ENCODE results near the gene RHBDF2. TPM values are rescaled to one million over a fixed set of nuclear protein-coding genes. Genes with fewer than 3 reads are reported as not detected.
A peak's percentile ranks its signal among the peaks of the same experiment; 100 is the strongest.

The RHBDF2 gene
- total RNA-seq, 2 experiments from 2014 or later, result 51.4 to 52.1 TPM

DNA sequence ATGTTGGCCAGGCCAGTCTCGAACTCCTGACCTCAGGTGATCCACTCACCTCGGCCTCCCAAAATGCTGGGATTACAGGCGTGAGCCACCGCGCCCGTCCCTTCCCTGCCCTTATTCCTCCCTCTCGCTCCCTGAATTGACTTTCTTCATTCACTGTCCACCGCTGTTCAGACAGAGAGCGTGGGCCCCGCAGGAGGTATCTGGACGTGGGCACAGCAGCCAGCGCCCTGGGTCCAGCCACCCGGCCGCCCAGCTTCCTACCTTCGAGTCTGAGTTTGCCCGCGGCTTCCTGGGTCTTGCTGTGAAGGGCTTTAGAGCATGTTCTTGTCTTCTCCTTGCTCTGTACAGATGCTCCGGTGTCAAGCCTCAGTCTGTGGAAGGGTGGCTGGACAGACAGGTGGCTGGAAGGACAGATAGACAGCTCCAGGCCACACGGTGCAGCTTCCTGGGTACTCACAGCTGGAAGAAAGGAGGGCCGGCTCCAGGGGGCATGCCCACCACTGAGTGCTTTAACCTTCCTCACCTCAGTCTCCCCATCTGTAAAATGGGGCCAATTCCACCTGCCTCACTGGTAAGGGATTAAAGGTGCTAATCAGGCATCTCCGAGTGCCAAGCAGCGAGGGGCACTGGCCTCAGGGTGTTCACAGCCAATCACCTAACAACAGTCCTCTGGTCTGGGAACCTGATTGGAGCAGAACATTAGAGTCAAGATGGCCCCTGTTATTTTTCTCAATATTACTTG lies 13.6 kb downstream of the RHBDF2 start:
- CTCF ChIA-PET, result interaction anchor here (1.2 kb wide), 1 partner anchor 21 kb away, joined by 5 read pairs; the partner anchor contains the start of gene AANAT
- no peak for DNase-seq

DNA sequence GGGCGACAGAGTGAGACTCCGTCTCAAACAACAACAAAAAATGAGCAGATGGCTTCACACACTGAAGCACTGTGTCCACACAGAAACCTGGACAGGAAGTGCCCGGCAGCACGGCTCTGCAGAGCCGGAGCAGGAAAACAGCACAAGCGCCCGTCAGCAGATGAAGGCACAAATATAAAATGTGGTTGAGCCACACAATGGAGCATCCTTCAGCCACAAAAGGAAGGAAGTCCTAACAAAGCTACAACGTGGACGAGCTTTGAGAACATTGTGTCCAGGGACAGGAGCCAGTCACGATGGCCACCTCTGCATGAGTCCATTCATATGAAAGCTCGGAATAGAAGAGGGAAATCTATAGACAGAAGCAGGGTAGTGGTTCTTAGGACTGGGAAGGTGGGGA lies 15.7 kb downstream of the RHBDF2 start:
- ATAC-seq (no peak), DNase-seq (no peak)
- CTCF ChIA-PET, result interaction anchor here (0.8 kb wide), 1 partner anchor 31 kb away, joined by 4 read pairs; no protein-coding TSS in a partner anchor
- POLR2A ChIA-PET, result no interaction called here
- Mint-ChIP-seq H3K27ac (peak overlapping the region; percentile 25), H3K4me1 (ENCODE audit: low read depth) (peaks cover 40% of the 10 kb centered on the region), H3K27me3 (ENCODE audit: low read depth) (no peaks in the 10 kb centered on the region), H3K4me3 (no peak overlapping the region), H3K9me3 (ENCODE audit: insufficient read depth) (no peaks in the 10 kb centered on the region), H3K36me3 (ENCODE audit: low read depth) (peaks cover 37% of the 10 kb centered on the region)

More for the DNA sequence above, 13.6 kb downstream of the RHBDF2 start:
- H3K4me1 Mint-ChIP-seq (ENCODE audit: low read depth), result peaks cover 45% of the 10 kb centered on the region
- peaks cover 24% of the 10 kb centered on the region for H3K36me3 Mint-ChIP-seq (ENCODE audit: low read depth)
- no peaks in the 10 kb centered on the region for H3K9me3 Mint-ChIP-seq (ENCODE audit: insufficient read depth)
- no peak overlapping the region for H3K4me3 Mint-ChIP-seq
- no peak for ATAC-seq
- POLR2A ChIA-PET, result interaction anchor here (0.7 kb wide), 1 partner anchor 12 kb away, joined by 3 read pairs; no protein-coding TSS in a partner anchor
- H3K27me3 Mint-ChIP-seq (ENCODE audit: low read depth), result no peaks in the 10 kb centered on the region
- H3K27ac Mint-ChIP-seq, result no peak overlapping the region

DNA sequence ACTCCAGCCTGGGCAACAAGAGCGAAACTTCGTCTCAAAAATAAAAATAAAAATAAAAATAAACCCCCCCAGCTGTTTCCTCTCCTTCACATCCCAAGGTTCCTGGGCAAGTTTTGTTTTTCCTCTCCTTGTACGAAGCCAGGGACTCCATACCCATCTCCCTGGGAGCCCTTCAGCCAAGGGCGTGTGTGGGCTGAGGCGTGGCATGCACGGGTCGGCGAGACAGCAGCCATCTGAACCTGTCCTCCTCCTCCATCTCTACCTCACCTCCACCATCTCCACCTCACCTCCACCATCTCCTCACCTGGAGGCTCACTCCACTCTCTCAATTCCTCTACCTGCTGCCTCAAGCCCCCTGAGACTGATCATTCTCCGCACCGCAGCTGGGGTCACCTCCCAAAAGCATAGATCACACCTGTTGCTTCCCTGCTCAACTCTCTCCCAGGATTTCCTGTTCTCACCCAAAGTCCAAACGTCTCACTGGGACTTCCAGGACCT lies 16.9 kb downstream of the RHBDF2 start:
- Mint-ChIP-seq H3K4me1 (ENCODE audit: low read depth) (peaks cover 35% of the 10 kb centered on the region), H3K36me3 (ENCODE audit: low read depth) (peaks cover 38% of the 10 kb centered on the region), H3K27ac (no peak overlapping the region), H3K27me3 (ENCODE audit: low read depth) (no peaks in the 10 kb centered on the region), H3K4me3 (no peak overlapping the region), H3K9me3 (ENCODE audit: insufficient read depth) (no peaks in the 10 kb centered on the region)
- DNase-seq, result no peak
- ChIA-PET CTCF (no interaction called here), POLR2A (no interaction called here)
- ATAC-seq, result no peak

DNA sequence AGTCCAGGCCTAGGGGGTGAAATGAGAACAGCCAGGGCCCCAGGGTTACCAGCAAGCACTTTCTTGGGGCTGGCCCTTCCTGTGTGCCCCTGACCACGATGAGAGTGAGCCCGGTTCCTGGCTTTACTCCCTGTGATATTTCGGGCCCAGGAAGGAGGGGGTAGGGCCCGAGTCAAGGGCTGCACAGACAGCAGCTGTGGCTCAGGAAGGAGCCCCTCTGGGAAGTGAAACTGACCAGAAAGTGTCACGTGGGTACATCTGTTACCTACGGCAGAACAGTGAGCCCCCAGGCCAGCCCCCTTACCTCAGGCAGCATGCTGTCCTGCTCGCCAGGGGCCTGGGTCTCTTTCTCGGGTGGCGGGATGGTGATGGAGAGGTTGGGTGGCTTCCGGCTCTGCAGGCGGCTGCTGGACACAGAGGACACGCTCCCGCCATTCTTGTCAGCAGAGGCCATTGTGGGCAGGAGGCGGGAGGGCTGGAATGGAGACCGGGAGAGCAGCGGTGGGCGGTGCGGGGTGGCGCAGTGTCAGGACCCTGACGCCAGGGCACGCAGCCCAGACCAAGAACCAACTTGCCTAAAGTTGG lies 20.1 kb downstream of the RHBDF2 start:
- H3K9me3 Mint-ChIP-seq (ENCODE audit: insufficient read depth), result no peaks in the 10 kb centered on the region
- peaks cover 39% of the 10 kb centered on the region for H3K36me3 Mint-ChIP-seq (ENCODE audit: low read depth)
- ChIA-PET CTCF (interaction anchor here (0.8 to 2.1 kb wide), 6 partner anchors 9 to 28 kb away, joined by 6 to 9 read pairs (median 8); partner anchors contain the start of genes AANAT and UBE2O), POLR2A (interaction anchor here (0.7 to 2.2 kb wide), 3 partner anchors 10 to 22 kb away, joined by 3 to 10 read pairs (median 6); no protein-coding TSS in a partner anchor)
- H3K27me3 Mint-ChIP-seq (ENCODE audit: low read depth), result no peaks in the 10 kb centered on the region
- H3K4me3 Mint-ChIP-seq, result peak overlapping the region; percentile 22
- DNase-seq (no peak), ATAC-seq (peak; percentile 54)
- peak overlapping the region; percentile 84 for H3K27ac Mint-ChIP-seq
- peaks cover 31% of the 10 kb centered on the region for H3K4me1 Mint-ChIP-seq (ENCODE audit: low read depth)

DNA sequence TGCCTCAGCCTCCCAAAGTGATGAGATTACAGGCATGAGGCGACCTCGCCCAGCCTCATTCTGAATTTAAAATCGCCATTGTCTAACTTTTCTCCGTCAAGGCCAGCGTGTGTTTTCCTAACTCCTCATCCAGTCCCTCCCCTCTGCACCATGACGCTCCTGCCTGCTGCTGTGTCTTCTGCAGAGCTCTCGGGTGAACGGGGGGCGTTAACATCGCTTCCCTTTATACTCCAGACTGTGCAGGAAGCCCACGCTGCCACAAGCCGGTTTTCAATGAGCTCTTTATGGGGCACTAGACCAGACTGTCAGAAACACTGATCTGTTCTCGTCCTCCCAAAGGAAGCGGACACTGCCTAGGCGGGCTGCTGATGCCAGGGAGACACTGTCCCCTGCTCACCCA lies 20.6 kb downstream of the RHBDF2 start:
- Mint-ChIP-seq H3K4me3 (peak overlapping the region; percentile 22), H3K4me1 (ENCODE audit: low read depth) (peaks cover 28% of the 10 kb centered on the region), H3K27me3 (ENCODE audit: low read depth) (no peaks in the 10 kb centered on the region), H3K36me3 (ENCODE audit: low read depth) (peaks cover 37% of the 10 kb centered on the region), H3K9me3 (ENCODE audit: insufficient read depth) (no peaks in the 10 kb centered on the region), H3K27ac (peak overlapping the region; percentile 84)
- CTCF ChIA-PET, result interaction anchor here (0.8 to 2.1 kb wide), 6 partner anchors 10 to 28 kb away, joined by 6 to 9 read pairs (median 8); partner anchors contain the start of genes AANAT and UBE2O
- DNase-seq, result peak; percentile 47
- POLR2A ChIA-PET, result interaction anchor here (0.7 to 2.2 kb wide), 4 partner anchors 10 to 22 kb away, joined by 3 to 10 read pairs (median 4); partner anchors contain the start of gene RHBDF2
- peak; percentile 79 for ATAC-seq

DNA sequence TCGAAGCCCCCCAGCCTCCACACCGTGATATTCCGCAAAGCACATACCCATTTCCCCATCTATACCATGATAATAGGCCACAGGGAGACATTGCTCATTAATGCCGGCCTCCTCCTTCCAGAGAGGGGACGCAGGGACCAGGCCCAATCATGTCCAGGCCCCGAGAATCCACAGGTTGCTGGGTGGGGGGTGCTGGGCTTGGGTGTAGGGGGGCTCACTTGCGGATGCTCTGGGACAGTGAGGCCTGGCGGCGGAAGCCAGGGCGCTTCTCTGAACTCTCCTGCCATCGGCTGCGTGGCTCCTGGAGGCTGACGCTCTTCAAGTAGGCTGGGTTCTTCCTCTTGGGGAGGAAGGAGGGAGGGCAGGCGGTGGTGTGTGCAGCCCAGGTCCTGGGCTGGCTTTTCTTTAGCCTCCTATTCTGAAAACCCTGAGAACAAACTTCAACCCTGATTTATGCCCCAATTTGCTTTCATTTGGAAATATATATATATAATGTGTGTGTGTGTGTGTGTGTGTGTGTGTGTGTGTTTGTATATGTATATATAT lies 21.6 kb downstream of the RHBDF2 start:
- ChIA-PET POLR2A (interaction anchor here (1.0 to 2.2 kb wide), 3 partner anchors 11 to 22 kb away, joined by 3 to 10 read pairs (median 6); partner anchors contain the start of gene RHBDF2), CTCF (interaction anchor here (1.4 to 2.1 kb wide), 4 partner anchors 12 to 28 kb away, joined by 7 to 9 read pairs (median 9); partner anchors contain the start of gene AANAT)

DNA sequence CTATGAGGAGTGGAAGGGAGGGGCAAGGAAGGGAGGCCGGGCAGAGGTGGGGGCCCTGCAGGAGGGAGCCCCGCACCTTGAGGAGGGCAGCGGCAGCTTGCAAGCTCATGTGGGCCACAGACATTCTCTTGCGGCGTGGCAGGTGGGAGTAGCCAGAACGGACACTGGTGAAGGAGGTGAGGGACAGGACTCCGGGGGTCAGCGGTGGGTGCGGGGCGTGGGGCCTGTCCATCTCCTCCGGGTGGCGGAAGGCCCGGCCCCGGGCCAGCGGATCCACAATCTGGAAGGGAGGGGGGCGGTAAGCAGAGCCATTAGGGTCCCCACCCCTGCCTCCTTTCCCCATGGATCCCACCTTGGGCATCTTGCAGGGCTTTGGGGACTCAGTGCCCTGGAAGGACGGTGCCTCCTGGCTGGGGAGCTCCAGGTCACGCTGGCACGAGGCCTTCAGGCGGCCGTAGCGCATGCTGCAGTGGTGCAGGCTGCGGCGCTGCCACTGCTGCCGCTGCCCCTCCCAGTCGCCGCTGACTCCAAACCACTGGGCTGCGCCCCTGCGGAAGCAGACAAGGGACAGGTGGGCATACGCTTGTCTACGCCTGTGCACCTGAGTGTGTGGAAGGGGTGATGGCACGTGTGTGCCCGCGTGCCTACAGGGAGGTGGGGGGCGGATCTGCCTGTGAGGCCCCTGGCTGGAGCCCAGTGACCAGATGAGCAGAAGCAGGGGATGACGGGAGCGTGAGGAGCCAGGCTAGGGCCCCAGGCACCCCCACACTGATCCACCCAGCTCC lies 22.3 kb downstream of the RHBDF2 start:
- H3K27me3 Mint-ChIP-seq (ENCODE audit: low read depth), result no peaks in the 10 kb centered on the region
- ChIA-PET CTCF (no interaction called here), POLR2A (no interaction called here)
- peaks cover 22% of the 10 kb centered on the region for H3K4me1 Mint-ChIP-seq (ENCODE audit: low read depth)
- no peak for ATAC-seq
- H3K36me3 Mint-ChIP-seq (ENCODE audit: low read depth), result peaks cover 39% of the 10 kb centered on the region
- no peak overlapping the region for H3K4me3 Mint-ChIP-seq
- no peak for DNase-seq
- no peaks in the 10 kb centered on the region for H3K9me3 Mint-ChIP-seq (ENCODE audit: insufficient read depth)
- no peak overlapping the region for H3K27ac Mint-ChIP-seq

More for the DNA sequence above, 21.6 kb downstream of the RHBDF2 start:
- H3K4me1 Mint-ChIP-seq (ENCODE audit: low read depth), result peaks cover 24% of the 10 kb centered on the region
- DNase-seq (no peak), ATAC-seq (no peak)
- no peak overlapping the region for H3K27ac Mint-ChIP-seq
- H3K27me3 Mint-ChIP-seq (ENCODE audit: low read depth), result no peaks in the 10 kb centered on the region
- H3K9me3 Mint-ChIP-seq (ENCODE audit: insufficient read depth), result no peaks in the 10 kb centered on the region
- H3K4me3 Mint-ChIP-seq, result no peak overlapping the region
- peaks cover 40% of the 10 kb centered on the region for H3K36me3 Mint-ChIP-seq (ENCODE audit: low read depth)

DNA sequence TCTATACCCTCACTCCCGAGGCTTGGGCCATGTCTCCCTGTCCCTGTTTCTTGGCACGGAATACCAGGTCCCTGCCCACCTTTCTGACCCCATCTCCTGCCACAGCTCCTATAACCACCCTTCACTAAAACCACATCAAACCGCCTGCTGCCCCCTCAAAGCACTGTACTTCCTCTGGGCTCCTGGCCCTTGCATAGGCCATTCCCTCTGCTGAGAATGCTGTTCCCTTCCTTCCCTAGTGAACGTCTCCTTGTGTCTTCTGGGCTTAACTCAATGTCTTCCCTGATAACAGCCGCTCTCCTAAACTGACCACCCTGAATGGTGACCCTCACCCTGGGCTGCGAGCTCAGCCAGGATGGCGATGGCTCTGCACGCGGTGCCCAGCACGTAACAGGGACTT lies 23.1 kb downstream of the RHBDF2 start:
- ATAC-seq (no peak), DNase-seq (no peak)
- peak overlapping the region; percentile 66 for H3K27ac Mint-ChIP-seq
- H3K27me3 Mint-ChIP-seq (ENCODE audit: low read depth), result no peaks in the 10 kb centered on the region
- CTCF ChIA-PET, result interaction anchor here (0.9 to 1.1 kb wide), 2 partner anchors 11 to 29 kb away, joined by 3 to 4 read pairs; no protein-coding TSS in a partner anchor
- H3K36me3 Mint-ChIP-seq (ENCODE audit: low read depth), result peaks cover 39% of the 10 kb centered on the region
- H3K9me3 Mint-ChIP-seq (ENCODE audit: insufficient read depth), result no peaks in the 10 kb centered on the region
- H3K4me3 Mint-ChIP-seq, result no peak overlapping the region
- peaks cover 22% of the 10 kb centered on the region for H3K4me1 Mint-ChIP-seq (ENCODE audit: low read depth)
- POLR2A ChIA-PET, result no interaction called here

DNA sequence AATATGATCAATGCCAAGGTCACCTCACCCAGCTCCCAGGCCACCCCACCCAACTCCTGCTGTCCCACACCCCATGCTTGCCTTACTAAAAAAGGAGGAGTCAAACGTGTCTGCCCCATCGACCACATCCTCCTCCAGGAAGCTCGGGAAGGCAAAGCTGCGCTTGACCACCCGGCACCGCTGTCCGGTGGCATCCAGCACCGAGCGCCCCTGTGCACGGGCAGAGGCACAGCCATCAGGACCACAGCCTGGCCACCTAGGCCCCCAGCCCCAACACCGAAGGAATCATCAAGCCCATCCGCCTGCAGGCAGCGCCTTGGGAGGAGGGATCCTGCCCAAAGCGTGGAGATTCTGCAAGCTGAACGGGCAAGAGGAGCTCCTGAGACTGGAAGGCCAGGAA lies 23.6 kb downstream of the RHBDF2 start:
- CTCF ChIA-PET, result interaction anchor here (0.9 to 1.1 kb wide), 2 partner anchors 11 to 29 kb away, joined by 3 to 4 read pairs; no protein-coding TSS in a partner anchor
- Mint-ChIP-seq H3K27me3 (ENCODE audit: low read depth) (no peaks in the 10 kb centered on the region), H3K27ac (no peak overlapping the region), H3K36me3 (ENCODE audit: low read depth) (peaks cover 40% of the 10 kb centered on the region), H3K9me3 (ENCODE audit: insufficient read depth) (no peaks in the 10 kb centered on the region), H3K4me3 (no peak overlapping the region), H3K4me1 (ENCODE audit: low read depth) (peaks cover 20% of the 10 kb centered on the region)
- DNase-seq, result no peak
- ATAC-seq, result no peak
- POLR2A ChIA-PET, result interaction anchor here (0.6 kb wide), 1 partner anchor 1608 kb away, joined by 3 read pairs; no protein-coding TSS in a partner anchor

DNA sequence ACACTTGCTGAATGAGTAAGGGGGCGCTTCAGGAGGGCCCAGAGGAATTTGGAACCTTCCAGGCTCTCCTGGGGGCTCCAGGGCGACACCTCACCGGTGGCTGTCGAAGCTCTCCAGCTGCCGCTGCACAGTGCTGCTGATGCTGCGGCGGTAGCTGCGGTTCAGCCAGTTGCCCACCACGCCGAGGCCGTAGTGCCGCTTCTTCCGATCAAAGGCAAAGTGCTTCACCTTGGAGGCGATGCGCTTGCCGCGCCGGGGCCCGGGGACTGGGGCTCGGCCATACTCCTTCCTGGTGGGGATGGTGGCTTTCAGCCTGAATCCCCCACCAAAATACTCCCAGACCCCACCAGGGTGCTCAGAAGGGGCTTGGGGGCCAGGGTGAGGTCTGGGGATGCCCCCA lies 24.5 kb downstream of the RHBDF2 start:
- no peak for DNase-seq
- POLR2A ChIA-PET, result interaction anchor here (0.6 to 1.1 kb wide), 3 partner anchors 15 to 1608 kb away, joined by 3 read pairs; partner anchors contain the start of gene RHBDF2
- H3K4me1 Mint-ChIP-seq (ENCODE audit: low read depth), result peaks cover 15% of the 10 kb centered on the region
- no peaks in the 10 kb centered on the region for H3K9me3 Mint-ChIP-seq (ENCODE audit: insufficient read depth)
- CTCF ChIA-PET, result interaction anchor here (1.3 kb wide), 1 partner anchor 34 kb away, joined by 3 read pairs; no protein-coding TSS in a partner anchor
- H3K27ac Mint-ChIP-seq, result no peak overlapping the region
- ATAC-seq, result no peak
- H3K4me3 Mint-ChIP-seq, result no peak overlapping the region
- no peaks in the 10 kb centered on the region for H3K27me3 Mint-ChIP-seq (ENCODE audit: low read depth)
- peaks cover 36% of the 10 kb centered on the region for H3K36me3 Mint-ChIP-seq (ENCODE audit: low read depth)

DNA sequence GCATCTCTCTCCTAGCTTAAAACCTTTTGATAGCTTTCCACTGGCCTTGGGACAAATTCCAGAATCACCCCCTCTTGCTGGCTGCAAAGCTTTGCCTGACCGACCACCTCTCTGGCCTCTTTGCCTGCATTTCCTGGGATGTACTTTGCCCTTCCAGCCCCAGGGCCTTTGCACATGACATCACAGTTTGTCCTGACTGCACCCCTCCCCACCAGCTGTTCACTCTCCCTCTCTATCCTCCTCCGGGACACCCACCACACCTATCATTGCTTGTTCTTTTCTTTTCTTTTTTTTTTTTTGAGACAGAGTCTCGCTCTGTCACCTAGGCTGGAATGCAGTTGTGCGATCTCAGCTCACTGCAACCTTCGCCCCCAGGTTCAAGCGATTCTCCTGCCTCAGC lies 25.9 kb downstream of the RHBDF2 start:
- Mint-ChIP-seq H3K27ac (no peak overlapping the region), H3K4me3 (no peak overlapping the region), H3K27me3 (ENCODE audit: low read depth) (no peaks in the 10 kb centered on the region), H3K4me1 (ENCODE audit: low read depth) (peaks cover 2% of the 10 kb centered on the region), H3K36me3 (ENCODE audit: low read depth) (peaks cover 32% of the 10 kb centered on the region), H3K9me3 (ENCODE audit: insufficient read depth) (no peaks in the 10 kb centered on the region)
- no peak for DNase-seq
- CTCF ChIA-PET, result interaction anchor here (1.1 to 1.8 kb wide), 4 partner anchors 9 to 31 kb away, joined by 4 to 5 read pairs (median 4); partner anchors contain the start of gene RHBDF2
- ATAC-seq, result no peak
- POLR2A ChIA-PET, result interaction anchor here (1.1 kb wide), 1 partner anchor 16 kb away, joined by 3 read pairs; no protein-coding TSS in a partner anchor
